ENCODE measurements around the gene FKBP5. TPM values are rescaled to one million over a fixed set of nuclear protein-coding genes. Genes with fewer than 3 reads are reported as not detected.

The FKBP5 gene
- total RNA-seq, 1 experiment from 2014 or later: 33.9 TPM

- Mint-ChIP-seq H3K36me3 (ENCODE audit: insufficient read depth in 1 of 3, low read depth in 3 of 3) (peaks cover 0 to 9% (median 6%) of the 10 kb centered on the region in 3 experiments; a peak in 3 of 7 replicates), H3K9me3 (peaks cover 0 to 3% of the 10 kb centered on the region in 2 experiments; a peak in 1 of 5 replicates)
- no CpG with 5 or more reads among the region's 3 CpGs for WGBS (ENCODE audit: extremely low coverage, insufficient read length, low lambda C conversion rate)
Measured at GRCh38 chr6:35651244-35651643, 37.5 kb downstream of the FKBP5 start.

More at GRCh38 chr6:35651244-35651643, 37.5 kb downstream of the FKBP5 start:
- H3T11ph ChIP-seq (ENCODE audit: low read length): no peak overlapping the region
- no peak overlapping the region for H4K91ac ChIP-seq (ENCODE audit: insufficient read length, low read depth, low read length)
- no peak for TF ChIP-seq CTCF (conservative IDR thresholded peaks at IDR 0.05)
- peaks cover 3% of the 10 kb centered on the region for H3K79me1 ChIP-seq (ENCODE audit: insufficient read depth, low read depth, low read length, poor library complexity, severe bottlenecking)
- no peak overlapping the region for H2BK12ac ChIP-seq (ENCODE audit: insufficient read length, low read depth, low read length)
- no peak overlapping the region for H4K8ac ChIP-seq (replicated peaks; ENCODE audit: insufficient read length, low read depth, low read length)
- no peaks in the 10 kb centered on the region for H3K9me3 ChIP-seq (ENCODE audit: control insufficient read depth, low read depth, low read length)
- no peak overlapping the region for H3K27ac ChIP-seq (ENCODE audit: insufficient read length, low read depth, low read length)
- H3K4me2 ChIP-seq (ENCODE audit: insufficient read depth, insufficient read length, low read length): no peak overlapping the region
- no peaks in the 10 kb centered on the region for H3K4me1 ChIP-seq (ENCODE audit: insufficient read depth, low read length)
- no peak overlapping the region for H2AFZ ChIP-seq (ENCODE audit: low read length)
- H4K20me1 ChIP-seq (ENCODE audit: control insufficient read depth, insufficient read depth, insufficient read length): no peaks in the 10 kb centered on the region
- H3K18ac ChIP-seq (ENCODE audit: insufficient read length, low read depth, low read length): no peak overlapping the region
- Mint-ChIP-seq H3K4me3 (no peak overlapping the region), H3K27ac (no peak overlapping the region), H3K27me3 (ENCODE audit: low read depth) (no peaks in the 10 kb centered on the region), H3K4me1 (peaks cover 17 to 27% of the 10 kb centered on the region in 2 experiments)
- H2BK15ac ChIP-seq (ENCODE audit: low read depth, low read length): no peak overlapping the region
- no peak overlapping the region for H3K14ac ChIP-seq (ENCODE audit: insufficient read depth, low read length)
- no peak overlapping the region for H3K23ac ChIP-seq (ENCODE audit: insufficient read length, low read depth, low read length)
- H2BK120ac ChIP-seq (ENCODE audit: low read depth, low read length, poor library complexity, severe bottlenecking): no peak overlapping the region
- no peaks in the 10 kb centered on the region for H3K23me2 ChIP-seq (ENCODE audit: insufficient read length, low read depth, low read length, poor library complexity, severe bottlenecking)
- H3K4ac ChIP-seq (ENCODE audit: low read depth, low read length): no peak overlapping the region
- H2BK20ac ChIP-seq (ENCODE audit: low read depth, low read length, poor library complexity, severe bottlenecking): no peak overlapping the region
- H2BK5ac ChIP-seq (ENCODE audit: insufficient read length, low read length): no peak overlapping the region
- no peak overlapping the region for H3K9ac ChIP-seq (ENCODE audit: extremely low read depth, insufficient read length, low read length)
- no peak overlapping the region for H3K56ac ChIP-seq (ENCODE audit: insufficient read length, low read depth, low read length)
- no peak for DNase-seq
- no peak overlapping the region for H2AK5ac ChIP-seq (ENCODE audit: insufficient read length, low read length)
- no peak overlapping the region for H4K5ac ChIP-seq (ENCODE audit: insufficient read length, low read depth, low read length)
- H3K79me2 ChIP-seq (ENCODE audit: insufficient read depth, low read length): no peaks in the 10 kb centered on the region
- no peaks in the 10 kb centered on the region for H3K27me3 ChIP-seq (ENCODE audit: insufficient read depth, low read length)
